Ishikawa (cell line): ENCODE results near the gene OSBPL10.

Experiments
- CEBPB ChIP-seq: IDR thresholded peaks from 2 replicates; pipeline ENCODE4 v1.6.1; 2012
- CREB1 ChIP-seq: IDR thresholded peaks from 2 replicates; pipeline ENCODE4 v1.6.1; 2012; ENCODE audit warnings: low read depth
- EGR1 ChIP-seq: IDR thresholded peaks from 2 replicates; pipeline ENCODE4 v1.6.1; 2012
- EP300 ChIP-seq: IDR thresholded peaks from 2 replicates; pipeline ENCODE4 v1.6.1; 2012; ENCODE audit warnings: borderline replicate concordance
- FOXM1 ChIP-seq: IDR thresholded peaks from 2 replicates; pipeline ENCODE4 v1.6.1; 2012; ENCODE audit warnings: low read depth, borderline replicate concordance
- MAX ChIP-seq: IDR thresholded peaks from 2 replicates; pipeline ENCODE4 v1.6.1; 2012
- NFIC ChIP-seq: IDR thresholded peaks from 2 replicates; pipeline ENCODE4 v1.6.1; 2012
- RAD21 ChIP-seq: IDR thresholded peaks from 2 replicates; pipeline ENCODE4 v1.6.1; 2012; ENCODE audit warnings: low read depth
- TAF1 ChIP-seq: IDR thresholded peaks from 2 replicates; pipeline ENCODE4 v1.6.1; 2012; ENCODE audit warnings: low read depth, mild to moderate bottlenecking
- TCF12 ChIP-seq: IDR thresholded peaks from 2 replicates; pipeline ENCODE4 v1.6.1; 2012; ENCODE audit warnings: low read depth
- TEAD4 ChIP-seq: IDR thresholded peaks from 2 replicates; pipeline ENCODE4 v1.6.1; 2012
- YY1 ChIP-seq: IDR thresholded peaks from 2 replicates; pipeline ENCODE4 v1.6.1; 2012; ENCODE audit warnings: low read depth
- ZBTB7A ChIP-seq: IDR thresholded peaks from 2 replicates; pipeline ENCODE4 v1.6.1; 2012; ENCODE audit warnings: low read depth
- TF ChIP-seq, protein P1 (sequence below): IDR thresholded peaks from 2 replicates; pipeline ENCODE4 v1.6.1; 2012; ENCODE audit warnings: low read depth, mild to moderate bottlenecking
- TF ChIP-seq, protein P2 (sequence below): IDR thresholded peaks from 2 replicates; pipeline ENCODE4 v1.6.1; 2012

OSBPL10 gene

GRCh38 chr3:31692751-31693150, 288.3 kb downstream of the OSBPL10 start:
- TF ChIP-seq CREB1 = no peak
- TF ChIP-seq TEAD4 = no peak
- TF ChIP-seq FOXM1 = no peak
- no peak for TF ChIP-seq RAD21
- TF ChIP-seq TCF12 = no peak
- no peak for TF ChIP-seq YY1
- TF ChIP-seq, protein P1, sequence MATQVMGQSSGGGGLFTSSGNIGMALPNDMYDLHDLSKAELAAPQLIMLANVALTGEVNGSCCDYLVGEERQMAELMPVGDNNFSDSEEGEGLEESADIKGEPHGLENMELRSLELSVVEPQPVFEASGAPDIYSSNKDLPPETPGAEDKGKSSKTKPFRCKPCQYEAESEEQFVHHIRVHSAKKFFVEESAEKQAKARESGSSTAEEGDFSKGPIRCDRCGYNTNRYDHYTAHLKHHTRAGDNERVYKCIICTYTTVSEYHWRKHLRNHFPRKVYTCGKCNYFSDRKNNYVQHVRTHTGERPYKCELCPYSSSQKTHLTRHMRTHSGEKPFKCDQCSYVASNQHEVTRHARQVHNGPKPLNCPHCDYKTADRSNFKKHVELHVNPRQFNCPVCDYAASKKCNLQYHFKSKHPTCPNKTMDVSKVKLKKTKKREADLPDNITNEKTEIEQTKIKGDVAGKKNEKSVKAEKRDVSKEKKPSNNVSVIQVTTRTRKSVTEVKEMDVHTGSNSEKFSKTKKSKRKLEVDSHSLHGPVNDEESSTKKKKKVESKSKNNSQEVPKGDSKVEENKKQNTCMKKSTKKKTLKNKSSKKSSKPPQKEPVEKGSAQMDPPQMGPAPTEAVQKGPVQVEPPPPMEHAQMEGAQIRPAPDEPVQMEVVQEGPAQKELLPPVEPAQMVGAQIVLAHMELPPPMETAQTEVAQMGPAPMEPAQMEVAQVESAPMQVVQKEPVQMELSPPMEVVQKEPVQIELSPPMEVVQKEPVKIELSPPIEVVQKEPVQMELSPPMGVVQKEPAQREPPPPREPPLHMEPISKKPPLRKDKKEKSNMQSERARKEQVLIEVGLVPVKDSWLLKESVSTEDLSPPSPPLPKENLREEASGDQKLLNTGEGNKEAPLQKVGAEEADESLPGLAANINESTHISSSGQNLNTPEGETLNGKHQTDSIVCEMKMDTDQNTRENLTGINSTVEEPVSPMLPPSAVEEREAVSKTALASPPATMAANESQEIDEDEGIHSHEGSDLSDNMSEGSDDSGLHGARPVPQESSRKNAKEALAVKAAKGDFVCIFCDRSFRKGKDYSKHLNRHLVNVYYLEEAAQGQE = no peak
- TF ChIP-seq, protein P2, sequence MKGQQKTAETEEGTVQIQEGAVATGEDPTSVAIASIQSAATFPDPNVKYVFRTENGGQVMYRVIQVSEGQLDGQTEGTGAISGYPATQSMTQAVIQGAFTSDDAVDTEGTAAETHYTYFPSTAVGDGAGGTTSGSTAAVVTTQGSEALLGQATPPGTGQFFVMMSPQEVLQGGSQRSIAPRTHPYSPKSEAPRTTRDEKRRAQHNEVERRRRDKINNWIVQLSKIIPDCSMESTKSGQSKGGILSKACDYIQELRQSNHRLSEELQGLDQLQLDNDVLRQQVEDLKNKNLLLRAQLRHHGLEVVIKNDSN = no peak
- no peak for TF ChIP-seq ZBTB7A

DNA sequence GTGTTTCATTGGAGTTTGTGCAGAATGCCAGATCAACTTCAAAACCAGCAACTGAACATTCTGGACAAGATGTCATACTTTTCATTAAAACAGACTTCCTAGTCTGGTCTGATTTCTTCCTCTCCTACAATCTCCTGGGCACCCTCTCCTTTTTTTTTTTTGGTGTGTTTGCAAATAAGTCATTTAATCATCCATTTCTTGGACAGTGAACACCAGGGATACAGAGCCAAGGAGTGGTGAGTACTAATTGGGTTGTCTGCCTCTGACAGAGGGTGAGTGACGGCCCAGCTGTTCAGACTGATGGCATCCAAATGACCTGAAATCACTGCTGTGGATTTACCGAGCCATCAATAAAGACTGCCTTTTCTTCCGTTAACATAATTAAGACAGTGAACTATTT, 290.3 kb downstream of the OSBPL10 start:
- TF ChIP-seq EP300 (no peak), ZBTB7A (no peak), TEAD4 (no peak)

- no peak for TF ChIP-seq TAF1
Measured at GRCh38 chr3:31688984-31689383, 292.1 kb downstream of the OSBPL10 start.

DNA sequence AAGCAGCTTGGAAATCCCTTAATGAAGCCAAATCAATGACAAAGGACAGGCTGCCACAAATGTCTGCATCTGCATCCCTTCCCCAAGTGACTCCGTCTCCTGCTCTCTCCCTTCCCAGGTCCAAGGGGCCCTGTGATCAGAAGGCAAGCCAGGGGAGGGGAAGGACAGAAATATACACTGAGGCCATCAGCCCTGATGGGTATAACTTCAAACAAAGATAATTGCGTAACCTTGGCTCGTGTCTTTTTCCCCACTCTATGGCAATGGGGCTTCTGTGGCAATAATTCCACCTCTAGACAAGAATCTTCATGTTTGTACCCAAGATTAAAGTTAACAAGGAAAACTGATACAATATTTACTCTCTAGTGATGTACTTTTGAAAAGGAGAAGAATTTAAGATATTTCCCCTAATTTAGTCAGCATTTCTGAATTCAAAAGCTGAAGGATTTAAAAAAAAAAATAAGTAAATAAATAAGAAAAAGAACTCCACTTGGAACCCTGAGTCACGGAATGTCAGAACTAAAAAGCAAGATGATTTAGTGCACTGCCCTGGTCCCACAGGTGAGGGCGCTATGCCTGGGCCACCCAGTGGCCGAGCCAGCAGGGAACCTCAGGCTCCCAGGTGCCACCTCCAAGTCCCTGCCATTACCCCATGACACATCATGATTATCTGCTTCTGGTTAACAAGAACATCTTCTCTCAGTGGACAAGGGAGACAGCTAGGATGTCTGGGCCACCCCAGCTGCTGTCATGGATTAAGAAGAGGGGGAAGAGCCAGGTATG, 293.9 kb downstream of the OSBPL10 start:
- TF ChIP-seq CREB1 (no peak), NFIC (no peak), FOXM1 (no peak), RAD21 (no peak), TAF1 (no peak), YY1 (no peak), CEBPB (peak; percentile 37; the same call in 1 of the 2 replicates)
- TF ChIP-seq, protein P2 = no peak

DNA sequence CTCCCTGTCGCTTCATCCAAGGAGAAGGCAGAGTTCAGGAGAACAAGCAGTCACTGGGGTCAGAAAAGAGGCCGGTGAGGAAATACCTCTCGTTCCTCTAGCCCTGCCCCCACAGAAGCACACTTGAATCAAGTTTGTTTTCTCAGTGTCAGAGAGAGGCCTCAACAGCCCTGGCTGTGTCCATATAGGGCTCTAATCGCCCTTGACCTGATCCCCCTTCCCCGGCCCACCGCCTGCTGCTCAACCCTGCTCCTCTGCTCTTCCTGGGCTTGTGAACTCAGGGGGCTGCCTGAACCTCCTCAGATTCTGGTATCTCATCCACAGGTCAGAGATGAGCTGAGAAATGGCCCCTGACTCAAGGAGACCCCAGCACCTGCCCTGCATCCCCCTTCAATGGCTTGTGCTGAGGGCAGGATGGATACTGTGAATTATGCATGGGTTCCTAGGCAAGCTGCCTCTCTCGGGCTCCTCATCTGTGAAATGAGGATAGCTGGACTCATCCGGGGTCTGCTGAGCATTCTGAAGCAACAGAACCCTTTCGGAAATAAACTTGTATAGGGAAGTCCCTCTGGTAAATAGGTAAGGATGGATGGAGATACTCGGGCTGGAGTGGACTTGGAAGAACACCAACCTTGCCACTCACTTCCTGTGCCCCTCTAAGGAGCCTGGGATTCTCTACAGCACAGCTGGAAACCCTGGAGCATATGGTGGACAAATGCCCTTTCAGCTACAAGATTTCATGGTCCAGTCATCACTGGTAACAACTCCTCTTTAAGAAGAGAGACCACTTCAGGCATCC, 300.8 kb downstream of the OSBPL10 start:
- TF ChIP-seq TCF12 = no peak
- TF ChIP-seq, protein P1 = no peak
- TF ChIP-seq NFIC = no peak

DNA sequence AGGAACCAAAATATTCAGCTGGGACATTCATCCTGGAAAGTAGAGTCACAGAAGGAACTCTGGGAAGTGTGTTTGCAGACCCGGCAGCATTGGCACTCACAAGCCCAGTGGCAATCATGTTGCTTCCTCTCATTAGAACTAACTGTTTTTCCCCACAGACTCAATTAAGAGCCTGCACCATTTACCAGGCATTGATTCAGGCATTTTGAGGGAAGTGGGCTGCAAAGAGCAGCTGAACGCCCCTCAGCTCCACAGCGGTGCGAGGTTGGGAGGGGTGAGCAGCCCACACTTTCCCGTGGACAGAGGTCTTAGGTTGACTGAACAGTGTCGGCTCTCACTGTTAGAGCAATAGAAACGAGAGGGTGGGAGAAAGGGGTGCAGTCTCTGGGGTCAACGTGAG, 304.5 kb downstream of the OSBPL10 start:
- TF ChIP-seq CEBPB (no peak), TCF12 (no peak), TEAD4 (no peak), ZBTB7A (no peak), EGR1 (no peak), CREB1 (no peak), TAF1 (no peak), EP300 (no peak), FOXM1 (no peak), MAX (no peak), NFIC (no peak)
- TF ChIP-seq, protein P1 = no peak
- TF ChIP-seq, protein P2 = no peak
